DOHH2 (cell line): Measurements from ENCODE around the gene DGKD.
"Not testable (repeated sequence)": the region's sequence is repeated elsewhere in the genome, so short reads cannot be mapped to it uniquely, and the experiment has no call there.

Source experiments
- H3F3A ChIP-seq: fragments of 200-600 bp; sonication (generic), shearing (Covaris generic); 2 replicates; pipeline ENCODE4 v1.6.0; 2016; ENCODE audit warnings: antibody characterized with exemption, mild to moderate bottlenecking; ENCODE audit not compliant: control insufficient read depth, insufficient read depth
- H3K27ac ChIP-seq: fragments of 200-600 bp; sonication (generic); 2 replicates; pipeline ENCODE4 v1.5.1; 2014; ENCODE audit warnings: low read depth, mild to moderate bottlenecking, low read length, moderate library complexity
- H3K27me3 ChIP-seq: fragments of 200-600 bp; sonication (generic); 2 replicates; pipeline ENCODE4 v1.6.1; 2014; ENCODE audit warnings: mild to moderate bottlenecking, low read length, mixed read lengths; ENCODE audit not compliant: control insufficient read depth
- H3K36me3 ChIP-seq: fragments of 200-600 bp; sonication (generic); 2 replicates; pipeline ENCODE4 v1.6.1; 2014; ENCODE audit warnings: mild to moderate bottlenecking, low read length, moderate library complexity, mixed read lengths; ENCODE audit not compliant: control insufficient read depth
- H3K4me1 ChIP-seq: fragments of 200-600 bp; sonication (generic); 2 replicates; pipeline ENCODE4 v1.6.1; 2014; ENCODE audit warnings: mild to moderate bottlenecking, low read length, mixed read lengths; ENCODE audit not compliant: control insufficient read depth
- H3K4me2 ChIP-seq: fragments of 200-600 bp; sonication (generic); 2 replicates; pipeline ENCODE4 v1.6.0; 2014; ENCODE audit warnings: mild to moderate bottlenecking, low read length, moderate library complexity
- H3K4me3 ChIP-seq: fragments of 200-600 bp; sonication (generic); 2 replicates; pipeline ENCODE4 v1.5.1; 2014; ENCODE audit warnings: mild to moderate bottlenecking, low read length, mixed read lengths
- H3K79me2 ChIP-seq: fragments of 200-600 bp; sonication (generic); 2 replicates; pipeline ENCODE4 v1.6.1; 2014; ENCODE audit warnings: mild to moderate bottlenecking, low read length, mixed read lengths; ENCODE audit not compliant: control insufficient read depth
- H3K9me2 ChIP-seq: fragments of 200-600 bp; sonication (generic); replicated peaks from 2 replicates; pipeline ENCODE4 v1.6.1; 2014; ENCODE audit warnings: mild to moderate bottlenecking, low read length, mixed read lengths; ENCODE audit not compliant: control insufficient read depth
- H3K9me3 ChIP-seq: fragments of 200-600 bp; sonication (generic); 2 replicates; pipeline ENCODE4 v1.6.1; 2014; ENCODE audit warnings: antibody characterized with exemption, low read length, mixed read lengths; ENCODE audit not compliant: control insufficient read depth, insufficient read depth
- H4K20me1 ChIP-seq: fragments of 200-600 bp; sonication (generic); 2 replicates; pipeline ENCODE4 v1.6.0; 2014; ENCODE audit warnings: low read depth, mild to moderate bottlenecking, antibody characterized with exemption, low read length, moderate library complexity; ENCODE audit not compliant: control insufficient read depth, insufficient read depth
- CTCF ChIP-seq: fragments of 200-600 bp; sonication (generic); IDR thresholded peaks from one replicate; pipeline ENCODE4 v1.5.1; 2014; ENCODE audit warnings: antibody characterized with exemption, mild to moderate bottlenecking, low read depth, low read length; ENCODE audit not compliant: poor library complexity, severe bottlenecking
- EZH2phosphoT487 ChIP-seq: fragments of 200-600 bp; sonication (generic); IDR thresholded peaks from 2 replicates; pipeline ENCODE4 v1.6.1; 2017; ENCODE audit warnings: borderline replicate concordance, mild to moderate bottlenecking, antibody characterized with exemption, low read length, moderate library complexity, mixed read lengths

Gene DGKD

GRCh38 chr2:233389601-233390125 is 35.4 kb downstream of the DGKD start:
- Histone ChIP-seq H3K4me1 (peaks cover 48% of the 10 kb centered on the region), H3K4me2 (no peak overlapping the region), H3F3A (peaks cover 14% of the 10 kb centered on the region), H3K79me2 (peaks cover 32% of the 10 kb centered on the region), H3K27me3 (no peaks in the 10 kb centered on the region), H3K9me3 (no peaks in the 10 kb centered on the region), H3K27ac (no peak overlapping the region), H4K20me1 (peaks cover 11% of the 10 kb centered on the region), H3K9me2 (no peaks in the 10 kb centered on the region), H3K4me3 (no peak overlapping the region), H3K36me3 (peaks cover 43% of the 10 kb centered on the region)
- no peak for TF ChIP-seq EZH2phosphoT487
- TF ChIP-seq CTCF, result no peak

GRCh38 chr2:233395687-233396086 is 41.4 kb downstream of the DGKD start:
- Histone ChIP-seq H3K36me3 (peaks cover 32% of the 10 kb centered on the region), H3K27me3 (no peaks in the 10 kb centered on the region), H4K20me1 (no peaks in the 10 kb centered on the region), H3F3A (no peaks in the 10 kb centered on the region), H3K4me3 (no peak overlapping the region), H3K4me1 (peaks cover 15% of the 10 kb centered on the region), H3K9me2 (no peaks in the 10 kb centered on the region), H3K9me3 (no peaks in the 10 kb centered on the region), H3K4me2 (no peak overlapping the region), H3K27ac (no peak overlapping the region), H3K79me2 (0 out of 2 replicates have a peak, but pooled peaks cover 4% of the 10 kb centered on the region)
- no peak for TF ChIP-seq EZH2phosphoT487

- not testable (repeated sequence) for H3K27ac ChIP-seq, H3K9me2 ChIP-seq, H3K4me2 ChIP-seq, H3K27me3 ChIP-seq, H3F3A ChIP-seq, H3K4me3 ChIP-seq, H3K9me3 ChIP-seq, H4K20me1 ChIP-seq, H3K79me2 ChIP-seq
- Histone ChIP-seq H3K36me3 (peaks cover 27% of the 10 kb centered on the region), H3K4me1 (peaks cover 14% of the 10 kb centered on the region)
Measured at GRCh38 chr2:233396726-233397665, 42.7 kb downstream of the DGKD start.

- Histone ChIP-seq H4K20me1 (peaks cover 3% of the 10 kb centered on the region; the same call in 1 of the 2 replicates), H3K9me2 (no peaks in the 10 kb centered on the region), H3K4me1 (peaks cover 4% of the 10 kb centered on the region; the same call in 1 of the 2 replicates), H3K4me2 (no peak overlapping the region), H3K27me3 (no peaks in the 10 kb centered on the region), H3K79me2 (peaks cover 4% of the 10 kb centered on the region; the same call in 1 of the 2 replicates), H3K4me3 (no peak overlapping the region), H3K27ac (no peak overlapping the region), H3K36me3 (peaks cover 24% of the 10 kb centered on the region), H3K9me3 (no peaks in the 10 kb centered on the region), H3F3A (no peaks in the 10 kb centered on the region)
- TF ChIP-seq EZH2phosphoT487 (no peak), CTCF (no peak)
Measured at GRCh38 chr2:233399306-233400225, 45.3 kb downstream of the DGKD start.
